ENCODE data around the gene GRIPAP1. TPM values are rescaled to one million over a fixed set of nuclear protein-coding genes. Genes with fewer than 3 reads are reported as not detected.

GRIPAP1 gene
- total RNA-seq, 4 donors from 2014 or later: 28.1 to 62.6 (median 33.9) TPM

GRCh38 chrX:49030283-49030682, 28.2 kb upstream of the GRIPAP1 start:
- Histone ChIP-seq H3K4me3 (no peak overlapping the region), H3K4me1 (peaks cover 0 to 24% (median 0%) of the 10 kb centered on the region in 3 donors), H3K27ac (peak overlapping the region in 3 of 4 donors; percentile 4 to 19 (median 11)), H3K36me3 (peaks cover 0 to 61% of the 10 kb centered on the region in 2 donors), H3K27me3 (no peaks in the 10 kb centered on the region), H3K9me3 (no peaks in the 10 kb centered on the region)
- no peak for TF ChIP-seq EP300 (IDR thresholded peaks at IDR 0.05)
- TF ChIP-seq, protein P1, sequence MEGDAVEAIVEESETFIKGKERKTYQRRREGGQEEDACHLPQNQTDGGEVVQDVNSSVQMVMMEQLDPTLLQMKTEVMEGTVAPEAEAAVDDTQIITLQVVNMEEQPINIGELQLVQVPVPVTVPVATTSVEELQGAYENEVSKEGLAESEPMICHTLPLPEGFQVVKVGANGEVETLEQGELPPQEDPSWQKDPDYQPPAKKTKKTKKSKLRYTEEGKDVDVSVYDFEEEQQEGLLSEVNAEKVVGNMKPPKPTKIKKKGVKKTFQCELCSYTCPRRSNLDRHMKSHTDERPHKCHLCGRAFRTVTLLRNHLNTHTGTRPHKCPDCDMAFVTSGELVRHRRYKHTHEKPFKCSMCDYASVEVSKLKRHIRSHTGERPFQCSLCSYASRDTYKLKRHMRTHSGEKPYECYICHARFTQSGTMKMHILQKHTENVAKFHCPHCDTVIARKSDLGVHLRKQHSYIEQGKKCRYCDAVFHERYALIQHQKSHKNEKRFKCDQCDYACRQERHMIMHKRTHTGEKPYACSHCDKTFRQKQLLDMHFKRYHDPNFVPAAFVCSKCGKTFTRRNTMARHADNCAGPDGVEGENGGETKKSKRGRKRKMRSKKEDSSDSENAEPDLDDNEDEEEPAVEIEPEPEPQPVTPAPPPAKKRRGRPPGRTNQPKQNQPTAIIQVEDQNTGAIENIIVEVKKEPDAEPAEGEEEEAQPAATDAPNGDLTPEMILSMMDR (IDR thresholded peaks at IDR 0.05): no peak
- no peak for TF ChIP-seq POLR2AphosphoS5 (IDR thresholded peaks at IDR 0.05)
- no peak for TF ChIP-seq POLR2A (IDR thresholded peaks at IDR 0.05)
- ATAC-seq: peak; percentile 7
- no CpG with 5 or more reads among the region's 6 CpGs for WGBS, 2 donors (ENCODE audit: low coverage in 1 of 2)

GRCh38 chrX:49029876-49030275, 27.8 kb upstream of the GRIPAP1 start:
- Histone ChIP-seq H3K36me3 (peaks cover 0 to 61% of the 10 kb centered on the region in 2 donors), H3K4me3 (no peak overlapping the region), H3K27me3 (no peaks in the 10 kb centered on the region), H3K27ac (peak overlapping the region in 3 of 4 donors; percentile 4 to 19 (median 11)), H3K4me1 (peaks cover 0 to 22% (median 0%) of the 10 kb centered on the region in 3 donors), H3K9me3 (no peaks in the 10 kb centered on the region)
- TF ChIP-seq, protein P1 (IDR thresholded peaks at IDR 0.05): no peak
- TF ChIP-seq POLR2AphosphoS5 (IDR thresholded peaks at IDR 0.05) (no peak), EP300 (IDR thresholded peaks at IDR 0.05) (no peak), POLR2A (IDR thresholded peaks at IDR 0.05) (no peak)
- WGBS, 2 donors (ENCODE audit: low coverage in 1 of 2): no CpG with 5 or more reads among the region's 6 CpGs
- peak; percentile 14 for ATAC-seq

DNA sequence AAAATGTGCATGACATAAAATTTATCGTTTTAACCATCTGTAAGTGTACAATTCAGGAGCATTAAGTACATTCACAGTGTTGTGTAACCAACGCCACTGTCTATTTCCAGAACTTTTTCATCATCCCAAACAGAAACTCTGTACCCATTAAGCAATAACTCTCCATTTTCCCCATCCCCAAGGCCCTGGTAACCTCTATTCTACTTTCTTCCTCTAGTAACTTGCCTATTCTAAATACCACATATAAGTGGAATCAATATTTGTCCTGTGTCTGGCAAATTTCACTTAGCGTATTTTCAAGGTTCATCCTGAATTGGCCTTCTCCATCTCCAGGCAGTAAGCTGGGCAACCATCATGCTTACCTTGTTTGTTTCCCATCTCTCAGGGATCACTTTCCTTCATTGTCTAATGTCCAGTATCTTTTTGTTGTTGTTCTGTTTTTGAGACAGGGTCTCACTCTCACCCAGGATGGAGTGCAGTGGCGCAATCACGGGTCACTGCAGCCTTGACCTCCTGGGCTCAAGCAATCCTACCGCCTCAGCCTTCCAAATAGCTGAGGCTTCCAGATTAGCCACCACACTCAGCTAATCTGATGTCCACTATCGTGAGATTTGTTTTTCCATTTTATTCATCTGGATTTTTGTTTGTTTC, 17.7 kb upstream of the GRIPAP1 start:
- no peak for ATAC-seq
- no peak for TF ChIP-seq POLR2AphosphoS5 (IDR thresholded peaks at IDR 0.05)
- no peak for TF ChIP-seq POLR2A (IDR thresholded peaks at IDR 0.05)
- no peak overlapping the region for H3K4me3 ChIP-seq
- 73 to 86% methylated on average over 4 to 5 of the region's 7 CpGs for WGBS, 2 donors (ENCODE audit: low coverage in 1 of 2)
- H3K4me1 ChIP-seq: no peaks in the 10 kb centered on the region
- no peaks in the 10 kb centered on the region for H3K27me3 ChIP-seq
- H3K27ac ChIP-seq: no peak overlapping the region
- peaks cover 0 to 4% of the 10 kb centered on the region in 2 donors for H3K36me3 ChIP-seq
- no peaks in the 10 kb centered on the region for H3K9me3 ChIP-seq

DNA sequence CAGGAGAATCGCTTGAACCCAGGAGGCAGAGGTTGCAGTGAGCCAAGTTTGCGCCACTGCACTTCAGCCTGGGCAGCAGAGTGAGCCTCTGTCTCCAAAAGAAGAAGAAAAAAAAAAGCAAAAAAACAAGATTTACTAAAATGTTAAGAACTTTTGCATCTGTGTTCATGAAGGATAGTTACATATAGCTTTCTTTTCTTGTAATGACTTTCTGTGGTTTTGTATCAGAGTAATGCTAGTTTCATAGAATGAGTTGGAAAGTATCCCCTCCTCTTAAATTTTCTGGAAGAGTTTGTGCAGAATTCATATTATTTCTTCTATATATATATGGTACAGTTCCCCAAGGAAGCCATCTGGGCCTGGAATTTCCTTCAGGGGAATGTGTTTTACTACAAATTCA, 17.0 kb upstream of the GRIPAP1 start:
- TF ChIP-seq POLR2AphosphoS5 (IDR thresholded peaks at IDR 0.05) (no peak), POLR2A (IDR thresholded peaks at IDR 0.05) (no peak), EP300 (IDR thresholded peaks at IDR 0.05) (no peak)
- TF ChIP-seq, protein P1 (IDR thresholded peaks at IDR 0.05): no peak
- Histone ChIP-seq H3K4me1 (no peaks in the 10 kb centered on the region), H3K27ac (no peak overlapping the region), H3K36me3 (no peaks in the 10 kb centered on the region), H3K4me3 (no peak overlapping the region), H3K9me3 (no peaks in the 10 kb centered on the region), H3K27me3 (no peaks in the 10 kb centered on the region)
- 94% methylated on average over 2 of the region's 2 CpGs; no CpG with 5 or more reads in 1 of the 2 donors for WGBS, 2 donors (ENCODE audit: low coverage in 1 of 2)
- no peak for ATAC-seq

DNA sequence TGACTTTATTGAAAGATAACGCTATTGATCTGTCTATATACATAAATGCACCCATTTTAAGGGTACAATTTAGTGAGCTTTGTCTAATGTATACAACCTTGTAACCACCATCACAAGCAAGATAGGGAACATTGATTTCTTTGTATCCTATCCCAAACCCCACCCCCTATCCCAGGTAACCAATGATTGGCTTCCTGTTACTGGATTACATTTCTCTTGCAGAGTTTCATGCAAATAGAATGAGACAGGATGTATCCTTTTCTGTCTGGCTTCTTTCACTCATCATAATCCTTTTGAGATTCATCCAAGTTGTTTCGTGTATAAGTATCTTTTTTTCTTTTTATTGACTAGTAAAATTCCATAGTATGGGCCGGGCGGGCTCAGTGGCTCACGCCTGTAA, 1.6 kb upstream of the GRIPAP1 start:
- no peak for ATAC-seq
- 58 to 80% methylated on average over 2 to 5 of the region's 5 CpGs for whole genome bisulfite sequencing, 2 donors (ENCODE audit: low coverage in 1 of 2)
- TF ChIP-seq, protein P1 (IDR thresholded peaks at IDR 0.05): no peak
- no peak for TF ChIP-seq POLR2AphosphoS5 (IDR thresholded peaks at IDR 0.05)
- TF ChIP-seq EP300 (IDR thresholded peaks at IDR 0.05): no peak
- no peak for TF ChIP-seq POLR2A (IDR thresholded peaks at IDR 0.05)
- peaks cover 0 to 11% (median 0%) of the 10 kb centered on the region in 3 donors for H3K4me1 ChIP-seq
- peaks cover 0 to 5% of the 10 kb centered on the region in 2 donors for H3K36me3 ChIP-seq
- H3K27ac ChIP-seq: no peak overlapping the region
- H3K27me3 ChIP-seq: no peaks in the 10 kb centered on the region
- no peaks in the 10 kb centered on the region for H3K9me3 ChIP-seq
- no peak overlapping the region for H3K4me3 ChIP-seq
